ENCODE measurements around the gene UBE2E1.

- TF ChIP-seq POLR2A (IDR thresholded peaks at IDR 0.05; ENCODE audit: extremely low read depth, insufficient read length) (no peak), CTCF (IDR thresholded peaks at IDR 0.05; ENCODE audit: low read depth, low read length) (no peak), MAX (IDR thresholded peaks at IDR 0.05; ENCODE audit: low read depth, low read length) (no peak)
Measured at GRCh38 chr3:23863060-23863459, 57.3 kb downstream of the UBE2E1 start.

All from NB4 (cell line).